ENCODE data around the gene PMFBP1. TPM values are rescaled to one million over a fixed set of nuclear protein-coding genes. Genes with fewer than 3 reads are reported as not detected.

PMFBP1 gene
- total RNA-seq, 5 donors from 2014 or later (not counting 1 experiment from before 2014, with no cell fraction given) = 0.23 to 3.2 (median 1.1) TPM

- CTCF ChIA-PET = no interaction called here
- H3K27ac Mint-ChIP-seq = no peak overlapping the region
- H3K36me3 Mint-ChIP-seq = no peaks in the 10 kb centered on the region
- H3K9me3 Mint-ChIP-seq = peaks cover 0 to 6% (median 0%) of the 10 kb centered on the region in 3 donors
- Histone ChIP-seq H3K27ac (ENCODE audit: low read length) (no peak overlapping the region), H3K27me3 (replicated peaks in 1 of 2; ENCODE audit: control insufficient read depth in 2 of 2, extremely low read depth in 1 of 2, insufficient read depth in 2 of 2, low read length in 1 of 2) (no peaks in the 10 kb centered on the region), H3K9me3 (no peaks in the 10 kb centered on the region), H3K4me3 (ENCODE audit: control insufficient read depth in 1 of 2, extremely low read depth in 1 of 2, low read length in 1 of 2) (no peak overlapping the region), H3K4me1 (ENCODE audit: control insufficient read depth in 1 of 2, extremely low read depth in 1 of 2, insufficient read depth in 2 of 2, low read length in 2 of 2) (no peaks in the 10 kb centered on the region), H3K36me3 (ENCODE audit: control insufficient read depth in 2 of 2, extremely low read depth in 1 of 2, insufficient read depth in 1 of 2, low read length in 1 of 2) (no peaks in the 10 kb centered on the region)
- no CpG with 5 or more reads among the region's 2 CpGs for WGBS (ENCODE audit: insufficient coverage)
- no peaks in the 10 kb centered on the region for H3K4me1 Mint-ChIP-seq
- no peak for ATAC-seq (replicated peaks in 1 of 4)
- no peak for DNase-seq
- POLR2A ChIA-PET = no interaction called here
- peaks cover 2 to 3% of the 10 kb centered on the region in 2 donors for H3K27me3 Mint-ChIP-seq
- no peak overlapping the region for H3K4me3 Mint-ChIP-seq
These were observed 2.8 kb upstream of the PMFBP1 start for GRCh38 chr16:72174726-72175125.

DNA sequence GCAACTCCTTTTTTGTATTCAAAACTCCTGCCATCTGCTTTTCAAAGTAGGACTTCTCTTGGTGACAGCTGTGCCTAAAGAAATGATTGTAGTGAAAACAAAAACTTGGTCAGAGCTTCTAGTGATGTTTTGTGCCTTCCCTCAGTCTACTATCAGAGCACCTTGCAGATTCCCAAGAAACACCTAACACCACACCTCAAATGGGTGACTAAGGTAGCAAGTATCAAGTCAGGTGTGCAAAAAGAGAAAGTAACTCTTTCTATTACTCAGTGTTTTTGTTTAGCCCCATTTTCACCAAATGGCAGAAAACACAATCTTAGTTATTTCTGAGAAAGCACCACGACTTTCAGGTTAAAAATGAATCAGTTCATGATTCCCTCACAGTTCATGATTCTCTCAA, 2.0 kb upstream of the PMFBP1 start:
- ChIA-PET CTCF (no interaction called here), POLR2A (no interaction called here)
- ATAC-seq (replicated peaks in 1 of 4) (no peak), DNase-seq (no peak)
- Mint-ChIP-seq H3K36me3 (no peaks in the 10 kb centered on the region), H3K4me3 (no peak overlapping the region), H3K4me1 (no peaks in the 10 kb centered on the region), H3K27me3 (peaks cover 2 to 3% of the 10 kb centered on the region in 2 donors), H3K9me3 (peaks cover 0 to 6% (median 0%) of the 10 kb centered on the region in 3 donors), H3K27ac (no peak overlapping the region)
- Histone ChIP-seq H3K9me3 (no peaks in the 10 kb centered on the region), H3K36me3 (ENCODE audit: control insufficient read depth in 2 of 2, extremely low read depth in 1 of 2, insufficient read depth in 1 of 2, low read length in 1 of 2) (no peaks in the 10 kb centered on the region), H3K4me1 (ENCODE audit: control insufficient read depth in 1 of 2, extremely low read depth in 1 of 2, insufficient read depth in 2 of 2, low read length in 2 of 2) (no peaks in the 10 kb centered on the region), H3K27me3 (replicated peaks in 1 of 2; ENCODE audit: control insufficient read depth in 2 of 2, extremely low read depth in 1 of 2, insufficient read depth in 2 of 2, low read length in 1 of 2) (no peaks in the 10 kb centered on the region), H3K4me3 (ENCODE audit: control insufficient read depth in 1 of 2, extremely low read depth in 1 of 2, low read length in 1 of 2) (no peak overlapping the region), H3K27ac (ENCODE audit: low read length) (no peak overlapping the region)
- no CpG with 5 or more reads among the region's 1 CpG for WGBS (ENCODE audit: insufficient coverage)

DNA sequence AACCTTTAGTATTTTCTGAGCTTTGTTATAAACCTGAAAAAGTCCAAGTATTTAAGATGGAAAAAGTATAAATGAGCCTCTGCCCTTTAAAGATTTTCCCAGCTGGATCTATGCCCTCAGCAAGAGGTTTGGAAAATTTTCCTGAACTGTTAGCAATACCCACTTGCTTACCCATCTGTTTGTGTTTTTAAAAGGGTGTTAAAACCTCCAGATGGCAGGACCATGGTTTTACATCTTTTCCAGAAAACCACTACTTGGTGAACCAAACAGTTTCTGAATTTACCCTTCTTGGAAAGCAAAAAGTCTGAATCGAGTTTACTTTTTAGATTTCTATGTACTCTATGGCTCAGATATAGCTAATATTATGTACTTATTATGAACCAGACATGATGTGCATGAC, 719 bp downstream of the PMFBP1 start:
- H3K27ac ChIP-seq (ENCODE audit: low read length) = no peak overlapping the region
- Mint-ChIP-seq H3K9me3 (no peaks in the 10 kb centered on the region), H3K27me3 (peaks cover 2 to 5% of the 10 kb centered on the region in 2 donors), H3K27ac (no peak overlapping the region), H3K4me1 (no peaks in the 10 kb centered on the region), H3K36me3 (no peaks in the 10 kb centered on the region), H3K4me3 (no peak overlapping the region)
- no CpG with 5 or more reads among the region's 1 CpG for WGBS (ENCODE audit: insufficient coverage)
- no peaks in the 10 kb centered on the region for H3K9me3 ChIP-seq
- H3K4me1 ChIP-seq (ENCODE audit: control insufficient read depth in 1 of 2, extremely low read depth in 1 of 2, insufficient read depth in 2 of 2, low read length in 2 of 2) = no peaks in the 10 kb centered on the region
- H3K27me3 ChIP-seq (replicated peaks in 1 of 2; ENCODE audit: control insufficient read depth in 2 of 2, extremely low read depth in 1 of 2, insufficient read depth in 2 of 2, low read length in 1 of 2) = no peaks in the 10 kb centered on the region
- ChIA-PET CTCF (no interaction called here), POLR2A (no interaction called here)
- DNase-seq (no peak), ATAC-seq (replicated peaks in 1 of 4) (no peak)
- H3K4me3 ChIP-seq (ENCODE audit: control insufficient read depth in 1 of 2, extremely low read depth in 1 of 2, low read length in 1 of 2) = no peak overlapping the region
- no peaks in the 10 kb centered on the region for H3K36me3 ChIP-seq (ENCODE audit: control insufficient read depth in 2 of 2, extremely low read depth in 1 of 2, insufficient read depth in 1 of 2, low read length in 1 of 2)

- DNase-seq (no peak), ATAC-seq (replicated peaks in 1 of 4) (no peak)
- WGBS (ENCODE audit: insufficient coverage) = no CpG with 5 or more reads among the region's 1 CpG
- Histone ChIP-seq H3K4me3 (ENCODE audit: control insufficient read depth in 1 of 2, extremely low read depth in 1 of 2, low read length in 1 of 2) (no peak overlapping the region), H3K36me3 (ENCODE audit: control insufficient read depth in 2 of 2, extremely low read depth in 1 of 2, insufficient read depth in 1 of 2, low read length in 1 of 2) (no peaks in the 10 kb centered on the region), H3K27me3 (replicated peaks in 1 of 2; ENCODE audit: control insufficient read depth in 2 of 2, extremely low read depth in 1 of 2, insufficient read depth in 2 of 2, low read length in 1 of 2) (peaks cover 0 to 2% of the 10 kb centered on the region in 2 experiments), H3K9me3 (no peaks in the 10 kb centered on the region), H3K4me1 (ENCODE audit: control insufficient read depth in 1 of 2, extremely low read depth in 1 of 2, insufficient read depth in 2 of 2, low read length in 2 of 2) (no peaks in the 10 kb centered on the region), H3K27ac (ENCODE audit: low read length) (no peak overlapping the region)
- H3K36me3 Mint-ChIP-seq = no peaks in the 10 kb centered on the region
- H3K9me3 Mint-ChIP-seq = no peaks in the 10 kb centered on the region
- H3K4me3 Mint-ChIP-seq = no peak overlapping the region
- CTCF ChIA-PET = no interaction called here
- H3K27ac Mint-ChIP-seq = no peak overlapping the region
- POLR2A ChIA-PET = no interaction called here
- no peaks in the 10 kb centered on the region for H3K4me1 Mint-ChIP-seq
- H3K27me3 Mint-ChIP-seq = peaks cover 0 to 5% of the 10 kb centered on the region in 2 donors
These were observed 2.2 kb downstream of the PMFBP1 start for GRCh38 chr16:72169708-72170107.

DNA sequence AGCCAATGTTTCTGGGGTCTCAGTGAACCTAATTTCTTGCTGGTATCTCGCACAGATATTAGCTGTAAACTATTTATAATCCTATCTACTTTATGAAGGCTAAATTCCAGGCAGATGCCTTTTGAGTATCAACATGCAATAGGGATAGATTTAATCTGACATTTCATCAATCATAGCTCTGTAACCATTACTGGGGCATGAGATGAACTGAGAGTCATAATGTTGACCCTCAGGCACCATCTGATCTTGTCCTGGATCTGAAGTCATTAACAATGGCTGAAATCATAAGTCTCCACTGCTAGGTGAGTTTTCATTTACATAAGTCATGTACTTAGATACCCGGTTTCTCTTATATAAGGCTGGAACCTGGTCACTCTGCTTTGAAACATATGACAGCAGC, 3.6 kb downstream of the PMFBP1 start:
- CTCF ChIA-PET = no interaction called here
- WGBS (ENCODE audit: insufficient coverage) = no CpG with 5 or more reads among the region's 2 CpGs

DNA sequence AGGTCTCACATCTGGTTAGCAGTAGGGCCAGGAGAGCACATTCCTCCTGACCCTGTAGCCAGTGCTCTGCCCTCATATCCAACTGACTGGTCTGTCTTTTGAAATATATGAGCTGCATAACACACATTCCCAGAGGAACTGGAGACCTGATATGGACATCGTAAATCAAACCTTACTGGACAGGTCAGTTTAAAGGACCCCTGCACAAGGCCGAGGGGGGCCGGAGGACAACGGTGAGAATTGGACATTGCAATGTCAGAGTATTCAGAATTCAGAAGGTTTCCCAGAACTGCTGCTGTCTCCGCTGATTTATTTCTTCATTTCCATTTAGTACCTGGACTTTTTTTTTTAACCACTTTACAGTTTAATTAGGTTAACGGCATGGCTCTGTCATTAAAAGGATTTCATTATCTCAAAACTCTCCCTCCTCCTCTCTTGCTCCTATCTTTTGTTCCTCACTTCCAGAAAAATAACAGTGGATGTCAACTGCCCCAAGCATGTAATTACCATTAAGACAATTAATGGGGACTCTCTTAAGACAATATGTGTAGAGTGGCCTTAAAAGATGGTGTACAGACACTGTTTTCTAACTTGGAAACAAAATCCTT, 4.9 kb downstream of the PMFBP1 start:
- 91% methylated on average over 6 of the region's 6 CpGs for WGBS (ENCODE audit: insufficient coverage)
- H3K9me3 Mint-ChIP-seq = peaks cover 0 to 3% (median 0%) of the 10 kb centered on the region in 3 donors
- no peak overlapping the region for H3K4me3 ChIP-seq (ENCODE audit: control insufficient read depth in 1 of 2, extremely low read depth in 1 of 2, low read length in 1 of 2)

More for the DNA sequence above, 3.6 kb downstream of the PMFBP1 start:
- H3K4me3 ChIP-seq (ENCODE audit: control insufficient read depth in 1 of 2, extremely low read depth in 1 of 2, low read length in 1 of 2) = no peak overlapping the region
- Mint-ChIP-seq H3K36me3 (no peaks in the 10 kb centered on the region), H3K27ac (no peak overlapping the region), H3K27me3 (peaks cover 0 to 5% of the 10 kb centered on the region in 2 donors), H3K4me1 (no peaks in the 10 kb centered on the region), H3K4me3 (no peak overlapping the region), H3K9me3 (peaks cover 0 to 2% (median 0%) of the 10 kb centered on the region in 3 donors)
- no peaks in the 10 kb centered on the region for H3K36me3 ChIP-seq (ENCODE audit: control insufficient read depth in 2 of 2, extremely low read depth in 1 of 2, insufficient read depth in 1 of 2, low read length in 1 of 2)
- H3K9me3 ChIP-seq = no peaks in the 10 kb centered on the region
- no peak for ATAC-seq (replicated peaks in 1 of 4)
- POLR2A ChIA-PET = no interaction called here
- no peaks in the 10 kb centered on the region for H3K4me1 ChIP-seq (ENCODE audit: control insufficient read depth in 1 of 2, extremely low read depth in 1 of 2, insufficient read depth in 2 of 2, low read length in 2 of 2)
- no peak for DNase-seq
- no peak overlapping the region for H3K27ac ChIP-seq (ENCODE audit: low read length)
- H3K27me3 ChIP-seq (replicated peaks in 1 of 2; ENCODE audit: control insufficient read depth in 2 of 2, extremely low read depth in 1 of 2, insufficient read depth in 2 of 2, low read length in 1 of 2) = peaks cover 0 to 5% of the 10 kb centered on the region in 2 experiments

DNA sequence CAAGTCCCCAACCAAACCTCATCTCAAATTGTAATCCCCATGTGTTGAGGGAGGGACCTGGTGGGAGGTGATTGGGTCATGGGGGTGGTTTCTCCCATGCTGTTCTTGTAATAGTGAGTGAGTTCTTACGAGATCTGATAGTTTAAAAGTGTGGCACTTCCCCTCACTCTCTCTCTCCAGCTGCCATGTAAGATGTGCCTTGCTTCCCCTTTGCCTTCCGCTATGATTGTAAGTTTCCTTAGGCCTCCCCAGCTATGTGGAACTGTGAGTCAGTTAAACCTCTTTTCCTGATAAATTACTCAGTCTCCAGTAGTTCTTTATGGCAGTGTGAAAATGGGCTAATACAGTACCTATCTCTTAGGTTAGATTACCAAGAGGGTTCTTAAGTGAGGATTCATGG, 5.8 kb downstream of the PMFBP1 start:
- H3K9me3 Mint-ChIP-seq = peaks cover 0 to 3% (median 0%) of the 10 kb centered on the region in 3 donors
- H3K36me3 ChIP-seq (ENCODE audit: control insufficient read depth in 2 of 2, extremely low read depth in 1 of 2, insufficient read depth in 1 of 2, low read length in 1 of 2) = no peaks in the 10 kb centered on the region
- no peak for ATAC-seq (replicated peaks in 1 of 4)
- no peak overlapping the region for H3K27ac Mint-ChIP-seq
- no peak for DNase-seq
- H3K36me3 Mint-ChIP-seq = no peaks in the 10 kb centered on the region
- no CpG with 5 or more reads among the region's 2 CpGs for WGBS (ENCODE audit: insufficient coverage)
- H3K27me3 Mint-ChIP-seq = peaks cover 0 to 5% of the 10 kb centered on the region in 2 donors
- ChIA-PET POLR2A (no interaction called here), CTCF (no interaction called here)
- no peak overlapping the region for H3K4me3 ChIP-seq (ENCODE audit: control insufficient read depth in 1 of 2, extremely low read depth in 1 of 2, low read length in 1 of 2)
- H3K27ac ChIP-seq (ENCODE audit: low read length) = no peak overlapping the region
- no peaks in the 10 kb centered on the region for H3K9me3 ChIP-seq
- H3K4me1 ChIP-seq (ENCODE audit: control insufficient read depth in 1 of 2, extremely low read depth in 1 of 2, insufficient read depth in 2 of 2, low read length in 2 of 2) = no peaks in the 10 kb centered on the region
- H3K4me1 Mint-ChIP-seq = no peaks in the 10 kb centered on the region
- peaks cover 0 to 5% of the 10 kb centered on the region in 2 experiments for H3K27me3 ChIP-seq (replicated peaks in 1 of 2; ENCODE audit: control insufficient read depth in 2 of 2, extremely low read depth in 1 of 2, insufficient read depth in 2 of 2, low read length in 1 of 2)
- no peak overlapping the region for H3K4me3 Mint-ChIP-seq

More for the DNA sequence above, 4.9 kb downstream of the PMFBP1 start:
- H3K4me3 Mint-ChIP-seq = no peak overlapping the region
- H3K27me3 Mint-ChIP-seq = peaks cover 0 to 5% of the 10 kb centered on the region in 2 donors
- Histone ChIP-seq H3K4me1 (ENCODE audit: control insufficient read depth in 1 of 2, extremely low read depth in 1 of 2, insufficient read depth in 2 of 2, low read length in 2 of 2) (no peaks in the 10 kb centered on the region), H3K27me3 (replicated peaks in 1 of 2; ENCODE audit: control insufficient read depth in 2 of 2, extremely low read depth in 1 of 2, insufficient read depth in 2 of 2, low read length in 1 of 2) (peaks cover 0 to 5% of the 10 kb centered on the region in 2 experiments), H3K9me3 (no peaks in the 10 kb centered on the region), H3K27ac (ENCODE audit: low read length) (no peak overlapping the region), H3K36me3 (ENCODE audit: control insufficient read depth in 2 of 2, extremely low read depth in 1 of 2, insufficient read depth in 1 of 2, low read length in 1 of 2) (no peaks in the 10 kb centered on the region)
- POLR2A ChIA-PET = no interaction called here
- DNase-seq (no peak), ATAC-seq (replicated peaks in 1 of 4) (no peak)
- H3K27ac Mint-ChIP-seq = no peak overlapping the region
- H3K4me1 Mint-ChIP-seq = no peaks in the 10 kb centered on the region
- H3K36me3 Mint-ChIP-seq = no peaks in the 10 kb centered on the region
- CTCF ChIA-PET = no interaction called here

All from T-cell (primary cell).